Prostate gland (tissue), 2 donors: ENCODE measurements around the gene TRIO. TPM values are rescaled to one million over a fixed set of nuclear protein-coding genes. Genes with fewer than 3 reads are reported as not detected.

Source experiments
- DNase-seq: peaks from one replicate; pipeline ENCODE4 v3.0.0-alpha.2; 2019; ENCODE audit warnings: low spot score
- H3K27ac ChIP-seq, 2 donors: fragments of 200-600 bp; sonication (generic); 2 replicates each; pipeline ENCODE4 v1.5.1; 2017 to 2019
- H3K27me3 ChIP-seq: fragments of 200-600 bp; sonication (generic); replicated peaks from 2 replicates; pipeline ENCODE4 v1.5.1; 2019; ENCODE audit not compliant: insufficient read depth
- H3K36me3 ChIP-seq, 2 donors: fragments of 200-600 bp; sonication (generic); 1 replicate in 1 of 2; 2 replicates in 1 of 2; pipeline versions ENCODE4 v1.5.1 to v1.8.1; 2017 to 2019
- H3K4me1 ChIP-seq: fragments of 200-600 bp; sonication (generic); replicated peaks from 2 replicates; pipeline ENCODE4 v1.5.1; 2019
- H3K4me3 ChIP-seq, 2 donors: fragments of 200-600 bp; sonication (generic); 2 replicates each; pipeline ENCODE4 v1.5.1; 2017 to 2019
- H3K9me3 ChIP-seq: fragments of 200-600 bp; sonication (generic); 2 replicates; pipeline ENCODE4 v1.5.1; 2017
- CTCF ChIP-seq, 4 experiments: fragments of 200-600 bp in 2 of 4; fragments of 450-650 bp in 2 of 4; sonication (generic) in 2 of 4; IDR thresholded peaks; 1 replicate in 3 of 4; 2 replicates in 1 of 4; pipeline ENCODE4 v1.5.1; 2016 to 2019; ENCODE audit warnings: antibody characterized with exemption in 4 of 4, mild to moderate bottlenecking in 2 of 4, moderate library complexity in 2 of 4
- POLR2A ChIP-seq: fragments of 450-650 bp; IDR thresholded peaks from one replicate; pipeline ENCODE4 v1.6.1; 2016; ENCODE audit warnings: antibody characterized with exemption, mild to moderate bottlenecking
- POLR2AphosphoS5 ChIP-seq: sonication (generic); formaldehyde crosslinking; IDR thresholded peaks from one replicate; pipeline ENCODE4 v1.6.1; 2017; ENCODE audit warnings: antibody characterized with exemption
- WGBS: methylation state at CpG from one replicate; pipeline ENCODE4 v1.1.5; 2018; 5-methylcytosine and 5-hydroxymethylcytosine counted together
- intact Hi-C: fragments of 100-400 bp; cut with DNase I; formaldehyde crosslinking; loops from one replicate; pipeline ENCODE4 v1.14.2; 2022
- total RNA-seq, 2 donors: library from RNA; depleted of rRNA; stranded (reverse); fragments of >200 nt; gene quantifications; one replicate each; pipeline ENCODE4 v1.1.0, GENCODE V29; 2016

The TRIO gene
- total RNA-seq, 2 donors from 2014 or later: 90.3 to 197 TPM

DNA sequence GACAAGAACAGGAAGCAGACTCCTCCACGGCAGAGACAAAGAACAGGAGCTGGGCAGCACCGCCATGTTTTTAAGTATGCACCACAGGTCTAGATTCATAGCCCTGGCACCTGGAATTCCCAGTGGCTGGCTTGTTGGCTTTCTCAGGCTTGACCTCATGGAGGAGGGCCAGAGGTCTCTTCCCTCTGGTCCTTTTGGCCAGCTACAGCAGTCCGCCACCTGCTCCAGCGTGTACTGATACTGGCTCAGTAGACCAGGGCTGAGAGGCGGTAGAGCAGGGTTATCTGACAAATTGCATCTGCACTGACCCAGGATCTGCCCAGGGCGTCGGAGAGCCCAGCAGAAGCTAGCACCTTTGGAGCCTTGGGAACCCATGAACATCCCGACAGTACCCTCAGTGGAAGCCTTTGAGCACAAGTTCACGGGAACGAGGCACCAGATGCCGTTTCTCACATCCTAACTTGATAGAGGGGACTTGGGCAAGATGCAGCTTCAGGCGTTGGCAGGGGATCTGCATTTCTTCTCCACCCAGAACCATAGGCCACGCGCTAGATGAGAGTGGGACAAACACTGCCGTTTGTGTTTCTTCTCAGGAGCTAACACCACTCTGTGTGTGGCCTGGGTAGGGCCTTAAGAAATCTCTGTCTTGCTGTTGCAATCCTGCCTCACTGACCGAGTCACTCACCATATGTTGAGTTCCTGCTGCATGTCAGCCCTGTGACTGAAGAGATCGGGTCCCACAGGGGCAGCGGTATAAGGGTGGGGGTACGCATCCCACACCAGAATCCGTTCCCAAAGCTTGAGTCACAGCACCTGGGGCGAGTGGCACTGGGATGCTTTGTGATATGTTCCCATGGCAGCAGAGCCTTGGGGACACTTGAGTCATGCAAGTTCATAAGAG lies 348.1 kb downstream of the TRIO start:
- Histone ChIP-seq H3K36me3 (peaks cover 0 to 9% of the 10 kb centered on the region in 2 donors), H3K27me3 (no peaks in the 10 kb centered on the region), H3K27ac (no peak overlapping the region), H3K4me3 (no peak overlapping the region), H3K9me3 (no peaks in the 10 kb centered on the region), H3K4me1 (no peaks in the 10 kb centered on the region)
- DNase-seq: no peak
- 90% methylated on average over 21 of the region's 21 CpGs for WGBS
- intact Hi-C loops: no loop called here
- TF ChIP-seq POLR2A (no peak), CTCF (IDR thresholded peaks at IDR 0.05) (no peak), POLR2AphosphoS5 (no peak)

- Histone ChIP-seq H3K27me3 (no peaks in the 10 kb centered on the region), H3K36me3 (peaks cover 4 to 9% of the 10 kb centered on the region in 2 donors), H3K4me1 (no peaks in the 10 kb centered on the region), H3K27ac (no peak overlapping the region), H3K4me3 (no peak overlapping the region), H3K9me3 (no peaks in the 10 kb centered on the region)
- intact Hi-C loops: no loop called here
- WGBS: 80% methylated on average over 21 of the region's 21 CpGs
- TF ChIP-seq POLR2AphosphoS5: no peak
- TF ChIP-seq CTCF (IDR thresholded peaks at IDR 0.05): no peak
- TF ChIP-seq POLR2A: no peak
- DNase-seq: no peak
Observed at GRCh38 chr5:14492331-14492964, 349.3 kb downstream of the TRIO start.

DNA sequence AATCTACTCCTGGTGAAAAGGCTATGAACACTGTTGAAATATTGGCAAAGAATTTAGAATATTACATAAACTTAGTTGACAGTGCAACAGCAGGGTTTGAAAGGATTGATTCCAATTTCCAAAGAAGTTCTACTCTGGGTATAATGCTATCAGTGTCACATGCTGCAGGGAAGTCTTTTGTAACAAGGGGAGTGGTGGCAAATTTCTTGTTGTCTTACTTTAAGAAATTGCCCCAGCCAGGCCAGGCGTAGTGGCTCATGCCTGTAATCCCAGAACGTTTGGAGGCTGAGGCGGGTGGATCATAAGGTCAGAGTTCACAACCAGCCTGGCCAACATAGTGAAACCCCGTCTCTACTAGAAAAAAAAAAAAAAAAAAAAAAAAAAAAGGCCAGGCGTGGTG lies 352.2 kb downstream of the TRIO start:
- Histone ChIP-seq H3K27ac (no peak overlapping the region), H3K4me1 (no peaks in the 10 kb centered on the region), H3K9me3 (no peaks in the 10 kb centered on the region), H3K4me3 (no peak overlapping the region), H3K27me3 (no peaks in the 10 kb centered on the region), H3K36me3 (peaks cover 15 to 20% of the 10 kb centered on the region in 2 donors)
- no peak for TF ChIP-seq CTCF (IDR thresholded peaks at IDR 0.05)
- WGBS: 87% methylated on average over 5 of the region's 5 CpGs
- intact Hi-C loops: no loop called here
- DNase-seq: no peak

GRCh38 chr5:14497311-14497710 lies 354.2 kb downstream of the TRIO start:
- H3K4me3 ChIP-seq: no peak overlapping the region
- no peaks in the 10 kb centered on the region for H3K27me3 ChIP-seq
- intact Hi-C loops: no loop called here
- no peak overlapping the region for H3K27ac ChIP-seq
- H3K36me3 ChIP-seq: peaks cover 15 to 20% of the 10 kb centered on the region in 2 donors
- H3K4me1 ChIP-seq: no peaks in the 10 kb centered on the region
- DNase-seq: no peak
- no peaks in the 10 kb centered on the region for H3K9me3 ChIP-seq
- TF ChIP-seq CTCF (IDR thresholded peaks at IDR 0.05) (no peak), POLR2AphosphoS5 (no peak), POLR2A (no peak)
- 95% methylated on average over 7 of the region's 7 CpGs for WGBS
